HepG2 (cell line): ENCODE results near the gene ATP11A. TPM values are rescaled to one million over a fixed set of nuclear protein-coding genes. Genes with fewer than 3 reads are reported as not detected.

Source experiments
- ATAC-seq: fragments of 200-7000 bp; cut with Tn5 transposase; 3 replicates; pipeline ENCODE4 v1.9.1; 2020; ENCODE audit warnings: mild to moderate bottlenecking, moderate library complexity
- BruUV-seq: library from RNA; stranded (reverse); fragments of 400-500 nt; replicated peaks from 2 replicates; lab custom pipeline; 2021; lab: Mats Ljungman, UMichigan
- CTCF ChIA-PET: fragments of 300-600 bp; formaldehyde crosslinking; extraction: SDS; loops from one replicate; lab custom pipeline; 2021; ENCODE audit warnings: low total read pairs, inconsistent platforms, low intra/inter-chr PET ratio; lab: Yijun Ruan, JAX
- POLR2A ChIA-PET: fragments of 350-600 bp; sonication (Branson Sonifier 250); formaldehyde crosslinking; loops from one replicate; lab custom pipeline; 2020; ENCODE audit warnings: antibody characterized with exemption, inconsistent platforms; lab: Yijun Ruan, JAX
- DNase-seq: peaks from one replicate; pipeline ENCODE4 v3.0.0-alpha.2; 2015; ENCODE audit warnings: low spot score
- FAIRE-seq: peaks from 3 replicates; lab custom pipeline; 2011; peaks lifted over from hg19 to GRCh38; lab: Jason Lieb, UNC
- H2AFZ ChIP-seq: one replicate; pipeline ENCODE4 v1.6.1; 2011; ENCODE audit warnings: low read length, inconsistent platforms
- H3K27ac ChIP-seq: fragments of 300-600 bp; 3 replicates; pipeline ENCODE4 v1.8.0; 2011; ENCODE audit warnings: mixed run types, mild to moderate bottlenecking, mixed read lengths, low read length, inconsistent platforms; ENCODE audit not compliant: insufficient read depth; ENCODE audit errors: extremely low read length
- H3K27me3 ChIP-seq, 2 experiments: fragments of 200-600 bp in 1 of 2; 2 replicates in 1 of 2; 3 replicates in 1 of 2; pipeline versions ENCODE4 v1.6.0 to v1.8.0; 2011; ENCODE audit warnings: low read length in 2 of 2, mild to moderate bottlenecking in 2 of 2, moderate library complexity in 2 of 2, inconsistent platforms in 1 of 2; ENCODE audit not compliant: insufficient read depth in 2 of 2, control insufficient read depth in 1 of 2
- H3K36me3 ChIP-seq, 2 experiments: fragments of 200-600 bp in 1 of 2; replicated peaks in 1 of 2; 2 replicates in 1 of 2; 3 replicates in 1 of 2; pipeline versions ENCODE4 v1.5.1 to v1.8.0; 2011; ENCODE audit warnings: low read length in 2 of 2, inconsistent platforms in 1 of 2; ENCODE audit not compliant: insufficient read depth in 2 of 2, control insufficient read depth in 1 of 2
- H3K4me1 ChIP-seq: 2 replicates; pipeline ENCODE4 v1.5.1; 2012; ENCODE audit warnings: low read length, inconsistent platforms; ENCODE audit not compliant: insufficient read depth
- H3K4me2 ChIP-seq: 2 replicates; pipeline ENCODE4 v1.6.0; 2011; ENCODE audit warnings: low read depth, low read length, inconsistent platforms
- H3K4me3 ChIP-seq, 3 experiments: fragments of 200-600 bp in 1 of 3; sonication (generic), shearing (Covaris generic) in 1 of 3; replicated peaks in 1 of 3; 2 replicates each; pipeline ENCODE4 v1.5.1; 2011 to 2016; ENCODE audit warnings: low read length in 3 of 3, inconsistent platforms in 2 of 3, low read depth in 2 of 3, mild to moderate bottlenecking in 2 of 3, control low read depth in 1 of 3, mixed read lengths in 1 of 3; ENCODE audit not compliant: insufficient read depth in 1 of 3
- H3K79me2 ChIP-seq: one replicate; pipeline ENCODE4 v1.6.1; 2011; ENCODE audit warnings: low read length, inconsistent platforms; ENCODE audit not compliant: insufficient read depth
- H3K9ac ChIP-seq: 2 replicates; pipeline ENCODE4 v1.6.0; 2011; ENCODE audit warnings: mild to moderate bottlenecking, low read depth, low read length, inconsistent platforms; ENCODE audit not compliant: insufficient read depth
- H3K9me3 ChIP-seq: 2 replicates; pipeline ENCODE4 v1.5.1; 2012; ENCODE audit warnings: mild to moderate bottlenecking, low read length
- H4K20me1 ChIP-seq: 2 replicates; pipeline ENCODE4 v1.6.0; 2011; ENCODE audit warnings: inconsistent platforms, mild to moderate bottlenecking, low read length, moderate library complexity; ENCODE audit not compliant: insufficient read depth
- CENPT ChIP-seq: sonication (generic); formaldehyde crosslinking; IDR thresholded peaks from 2 replicates; pipeline ENCODE4 v1.8.0; 2022; ENCODE audit warnings: low read depth, mild to moderate bottlenecking, moderate library complexity, missing genetic modification reagents
- HNF4A ChIP-seq: sonication (generic); formaldehyde crosslinking; IDR thresholded peaks from 2 replicates; pipeline ENCODE4 v1.4.0; 2020; ENCODE audit warnings: missing genetic modification reagents
- KLF6 ChIP-seq: IDR thresholded peaks from 2 replicates; pipeline ENCODE4 v1.8.0; 2016; ENCODE audit warnings: missing biosample characterization, missing genetic modification reagents
- MTF1 ChIP-seq: sonication (generic); formaldehyde crosslinking; IDR thresholded peaks from 2 replicates; pipeline ENCODE4 v1.5.0; 2020; ENCODE audit warnings: missing genetic modification reagents
- MYNN ChIP-seq: sonication (generic); formaldehyde crosslinking; IDR thresholded peaks from 2 replicates; pipeline ENCODE4 v1.4.0; 2020; ENCODE audit warnings: mild to moderate bottlenecking, low read depth, missing genetic modification reagents
- PCBP2 ChIP-seq: fragments of 200-400 bp; formaldehyde crosslinking; optimal IDR thresholded peaks from 2 replicates; pipeline ENCODE3; 2018; ENCODE audit warnings: low read length, low read depth; ENCODE audit not compliant: poor library complexity, severe bottlenecking
- REL ChIP-seq: sonication (generic); formaldehyde crosslinking; conservative IDR thresholded peaks from 2 replicates; pipeline ENCODE4 v1.8.0; 2022; ENCODE audit warnings: mild to moderate bottlenecking, missing genetic modification reagents, moderate library complexity
- ZFP90 ChIP-seq: sonication (generic); formaldehyde crosslinking; IDR thresholded peaks from 2 replicates; pipeline ENCODE4 v1.8.0; 2022; ENCODE audit warnings: missing genetic modification reagents, mild to moderate bottlenecking, inconsistent platforms, borderline replicate concordance
- ZNF350 ChIP-seq: sonication (generic); formaldehyde crosslinking; IDR thresholded peaks from 2 replicates; pipeline ENCODE4 v1.4.0; 2020; ENCODE audit warnings: mild to moderate bottlenecking, low read depth, missing genetic modification reagents, borderline replicate concordance
- ZNF563 ChIP-seq: sonication (generic); formaldehyde crosslinking; IDR thresholded peaks from 2 replicates; pipeline ENCODE4 v1.8.0; 2022; ENCODE audit warnings: mild to moderate bottlenecking, moderate library complexity, missing genetic modification reagents
- ZNF605 ChIP-seq: sonication (generic); formaldehyde crosslinking; IDR thresholded peaks from 2 replicates; pipeline ENCODE4 v1.8.0; 2022; ENCODE audit warnings: mild to moderate bottlenecking, missing genetic modification reagents
- WGBS: methylation state at CpG from one replicate; pipeline ENCODE4 v1.1.6; 2017; ENCODE audit warnings: low lambda C conversion rate; 5-methylcytosine and 5-hydroxymethylcytosine counted together
- in situ Hi-C: cut with HindIII; loops from 2 replicates; pipeline ENCODE4 v1.10.0; 2017; ENCODE audit warnings: low pct_unique_long_range_greater_than_20kb; ENCODE audit not compliant: extremely low pct_ligation_motif_present
- intact Hi-C: fragments of 100-400 bp; cut with micrococcal nuclease; formaldehyde crosslinking; loops from one replicate; pipeline ENCODE4 v1.10.0; 2022; ENCODE audit not compliant: unreplicated experiment
- polyA plus RNA-seq, 8 experiments: library from polyadenylated mRNA; depleted of rRNA in 3 of 8; stranded (reverse) in 7 of 8; unstranded in 1 of 8; fragments of >200 nt; fragmentation: Illumina TruSeq in 4 of 8; extraction: Trizol in 4 of 8; gene quantifications; 2 replicates each; pipeline versions ENCODE4 v1.2.1 to v1.2.3, GENCODE V29; 2011 to 2016; ENCODE audit warnings: low read depth in 4 of 8, missing spikeins in 1 of 8, mixed read lengths in 1 of 8; ENCODE audit not compliant: insufficient read depth in 1 of 8
- total RNA-seq, 5 experiments: library from RNA; depleted of rRNA; stranded (reverse); fragments of >200 nt; fragmentation: Illumina TruSeq; extraction: Trizol; gene quantifications; 2 replicates each; pipeline ENCODE4 v1.2.3, GENCODE V29; 2016; ENCODE audit warnings: low read depth in 1 of 5
- TF ChIP-seq, protein P1 (sequence below): sonication (generic); formaldehyde crosslinking; IDR thresholded peaks from 2 replicates; pipeline ENCODE4 v1.4.0; 2020; ENCODE audit warnings: missing genetic modification reagents
- TF ChIP-seq, protein P2 (sequence below): sonication (generic); formaldehyde crosslinking; IDR thresholded peaks from 2 replicates; pipeline ENCODE4 v1.4.0; 2020; ENCODE audit warnings: missing genetic modification reagents

Gene ATP11A
- total and polyA plus RNA-seq, 2 of the 13 experiments (the other 11 are each of a cell fraction or from before 2014, with no cell fraction given): 18.4 to 20.1 TPM

DNA sequence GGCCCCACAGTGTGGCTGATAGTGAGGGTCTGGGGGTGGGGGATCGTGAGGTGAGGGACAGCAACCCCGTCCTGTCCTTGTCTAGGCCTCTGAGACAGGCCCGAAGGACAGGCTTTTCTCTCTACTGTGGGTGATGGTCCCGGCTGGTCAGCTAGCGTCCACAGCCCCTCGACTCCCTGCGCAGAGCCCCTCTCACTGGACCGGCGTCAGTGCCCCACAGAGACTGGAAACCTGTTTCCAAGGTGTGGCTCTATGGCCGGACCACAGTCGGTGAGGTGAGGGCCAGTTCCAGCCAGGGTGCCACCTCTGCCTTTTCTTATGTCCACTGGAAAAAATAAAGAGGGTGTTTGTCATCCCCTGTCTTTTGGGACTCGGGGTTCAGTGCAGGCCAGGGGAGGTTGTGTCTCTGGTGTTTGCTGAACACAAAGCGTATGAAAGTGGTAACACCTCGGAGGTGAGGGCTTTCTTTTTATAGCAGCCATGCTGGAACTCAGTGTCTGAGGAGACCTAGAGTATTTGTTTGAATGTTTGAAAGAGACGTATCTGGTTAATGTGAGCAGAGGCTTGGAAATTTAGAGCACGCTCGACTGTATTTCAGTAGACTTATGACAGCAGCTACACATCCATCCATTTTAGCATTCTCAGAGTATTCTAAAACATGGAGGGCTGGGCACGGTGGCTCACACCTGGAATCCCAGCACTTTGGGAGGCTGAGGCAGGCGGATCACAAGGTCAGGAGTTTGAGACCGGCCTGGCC, 22.8 kb downstream of the ATP11A start (continued):
- TF ChIP-seq, protein P1, sequence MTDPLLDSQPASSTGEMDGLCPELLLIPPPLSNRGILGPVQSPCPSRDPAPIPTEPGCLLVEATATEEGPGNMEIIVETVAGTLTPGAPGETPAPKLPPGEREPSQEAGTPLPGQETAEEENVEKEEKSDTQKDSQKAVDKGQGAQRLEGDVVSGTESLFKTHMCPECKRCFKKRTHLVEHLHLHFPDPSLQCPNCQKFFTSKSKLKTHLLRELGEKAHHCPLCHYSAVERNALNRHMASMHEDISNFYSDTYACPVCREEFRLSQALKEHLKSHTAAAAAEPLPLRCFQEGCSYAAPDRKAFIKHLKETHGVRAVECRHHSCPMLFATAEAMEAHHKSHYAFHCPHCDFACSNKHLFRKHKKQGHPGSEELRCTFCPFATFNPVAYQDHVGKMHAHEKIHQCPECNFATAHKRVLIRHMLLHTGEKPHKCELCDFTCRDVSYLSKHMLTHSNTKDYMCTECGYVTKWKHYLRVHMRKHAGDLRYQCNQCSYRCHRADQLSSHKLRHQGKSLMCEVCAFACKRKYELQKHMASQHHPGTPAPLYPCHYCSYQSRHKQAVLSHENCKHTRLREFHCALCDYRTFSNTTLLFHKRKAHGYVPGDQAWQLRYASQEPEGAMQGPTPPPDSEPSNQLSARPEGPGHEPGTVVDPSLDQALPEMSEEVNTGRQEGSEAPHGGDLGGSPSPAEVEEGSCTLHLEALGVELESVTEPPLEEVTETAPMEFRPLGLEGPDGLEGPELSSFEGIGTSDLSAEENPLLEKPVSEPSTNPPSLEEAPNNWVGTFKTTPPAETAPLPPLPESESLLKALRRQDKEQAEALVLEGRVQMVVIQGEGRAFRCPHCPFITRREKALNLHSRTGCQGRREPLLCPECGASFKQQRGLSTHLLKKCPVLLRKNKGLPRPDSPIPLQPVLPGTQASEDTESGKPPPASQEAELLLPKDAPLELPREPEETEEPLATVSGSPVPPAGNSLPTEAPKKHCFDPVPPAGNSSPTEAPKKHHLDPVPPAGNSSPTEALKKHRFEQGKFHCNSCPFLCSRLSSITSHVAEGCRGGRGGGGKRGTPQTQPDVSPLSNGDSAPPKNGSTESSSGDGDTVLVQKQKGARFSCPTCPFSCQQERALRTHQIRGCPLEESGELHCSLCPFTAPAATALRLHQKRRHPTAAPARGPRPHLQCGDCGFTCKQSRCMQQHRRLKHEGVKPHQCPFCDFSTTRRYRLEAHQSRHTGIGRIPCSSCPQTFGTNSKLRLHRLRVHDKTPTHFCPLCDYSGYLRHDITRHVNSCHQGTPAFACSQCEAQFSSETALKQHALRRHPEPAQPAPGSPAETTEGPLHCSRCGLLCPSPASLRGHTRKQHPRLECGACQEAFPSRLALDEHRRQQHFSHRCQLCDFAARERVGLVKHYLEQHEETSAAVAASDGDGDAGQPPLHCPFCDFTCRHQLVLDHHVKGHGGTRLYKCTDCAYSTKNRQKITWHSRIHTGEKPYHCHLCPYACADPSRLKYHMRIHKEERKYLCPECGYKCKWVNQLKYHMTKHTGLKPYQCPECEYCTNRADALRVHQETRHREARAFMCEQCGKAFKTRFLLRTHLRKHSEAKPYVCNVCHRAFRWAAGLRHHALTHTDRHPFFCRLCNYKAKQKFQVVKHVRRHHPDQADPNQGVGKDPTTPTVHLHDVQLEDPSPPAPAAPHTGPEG (CRISPR knock-in tag): no peak; the same call in 1 of the 2 replicates
- TF ChIP-seq CENPT (no peak), PCBP2 (no peak), HNF4A (CRISPR knock-in tag) (no peak)
- TF ChIP-seq, all 625 proteins: peak for 0

DNA sequence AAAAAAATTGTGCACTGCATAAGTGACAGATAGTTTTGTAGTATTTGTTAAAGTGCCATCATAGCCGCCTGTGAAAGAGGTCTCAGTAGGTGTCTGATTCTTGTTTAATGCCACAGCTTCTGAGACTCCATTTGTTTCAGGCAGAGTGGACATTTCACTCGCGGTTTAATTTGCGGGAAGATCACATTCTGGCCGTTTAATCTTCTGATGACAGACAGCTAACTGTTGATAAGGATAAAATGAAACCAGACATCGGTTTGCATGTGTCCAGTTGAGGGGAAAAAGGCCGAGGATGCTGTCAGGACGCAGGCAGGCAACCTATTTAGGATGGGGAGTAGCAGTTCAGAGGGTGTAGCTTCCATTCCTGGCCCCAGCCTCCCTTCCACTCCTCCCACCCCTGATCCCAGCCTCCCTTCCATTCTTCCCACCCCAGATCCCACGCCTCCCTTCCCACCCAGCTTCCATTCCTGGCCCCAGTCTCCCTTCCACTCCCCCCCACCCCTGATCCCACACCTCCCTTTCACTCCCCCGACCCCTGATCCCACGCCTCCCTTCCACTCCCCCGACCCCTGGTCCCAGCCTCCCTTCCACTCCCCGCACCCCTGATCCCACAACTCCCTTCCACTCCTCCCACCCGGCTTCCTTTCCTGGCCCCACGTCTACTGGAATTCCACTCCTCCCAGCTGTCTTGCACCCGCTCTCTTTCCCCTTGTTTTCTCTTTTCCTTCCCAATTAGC, 23.8 kb downstream of the ATP11A start:
- intact Hi-C loops: no loop called here
- peaks cover 73% of the 10 kb centered on the region for H3K4me1 ChIP-seq
- peak overlapping the region; percentile 62 for H3K27ac ChIP-seq
- H3K4me2 ChIP-seq: no peak overlapping the region
- DNase-seq (no peak), ATAC-seq (no peak), FAIRE-seq (no peak)
- 86% methylated on average over 16 of the region's 16 CpGs for WGBS
- ChIA-PET CTCF (no interaction called here), POLR2A (no interaction called here)
- H4K20me1 ChIP-seq: peaks cover 33% of the 10 kb centered on the region; the same call in 1 of the 2 replicates
- no TSS peak for BruUV-seq
- no peak overlapping the region for H3K9ac ChIP-seq
- H3K79me2 ChIP-seq: peaks cover 87% of the 10 kb centered on the region
- in situ Hi-C loops: no loop called here
- peaks cover 10% of the 10 kb centered on the region for H3K9me3 ChIP-seq
- no peak overlapping the region for H3K4me3 ChIP-seq
- H3K36me3 ChIP-seq: peaks cover 10 to 23% of the 10 kb centered on the region in 2 experiments; a peak in 3 of 5 replicates
- H3K27me3 ChIP-seq: no peaks in the 10 kb centered on the region
- H2AFZ ChIP-seq: no peak overlapping the region
- TF ChIP-seq MYNN (CRISPR knock-in tag) (no peak), KLF6 (no peak), REL (no peak), ZFP90 (CRISPR knock-in tag) (no peak), ZNF563 (CRISPR knock-in tag) (0 out of 2 replicates have a peak, but pooled peaks have one; percentile 25), ZNF605 (no peak), ZNF350 (CRISPR knock-in tag) (no peak), MTF1 (CRISPR knock-in tag) (no peak)
- TF ChIP-seq, protein P2, sequence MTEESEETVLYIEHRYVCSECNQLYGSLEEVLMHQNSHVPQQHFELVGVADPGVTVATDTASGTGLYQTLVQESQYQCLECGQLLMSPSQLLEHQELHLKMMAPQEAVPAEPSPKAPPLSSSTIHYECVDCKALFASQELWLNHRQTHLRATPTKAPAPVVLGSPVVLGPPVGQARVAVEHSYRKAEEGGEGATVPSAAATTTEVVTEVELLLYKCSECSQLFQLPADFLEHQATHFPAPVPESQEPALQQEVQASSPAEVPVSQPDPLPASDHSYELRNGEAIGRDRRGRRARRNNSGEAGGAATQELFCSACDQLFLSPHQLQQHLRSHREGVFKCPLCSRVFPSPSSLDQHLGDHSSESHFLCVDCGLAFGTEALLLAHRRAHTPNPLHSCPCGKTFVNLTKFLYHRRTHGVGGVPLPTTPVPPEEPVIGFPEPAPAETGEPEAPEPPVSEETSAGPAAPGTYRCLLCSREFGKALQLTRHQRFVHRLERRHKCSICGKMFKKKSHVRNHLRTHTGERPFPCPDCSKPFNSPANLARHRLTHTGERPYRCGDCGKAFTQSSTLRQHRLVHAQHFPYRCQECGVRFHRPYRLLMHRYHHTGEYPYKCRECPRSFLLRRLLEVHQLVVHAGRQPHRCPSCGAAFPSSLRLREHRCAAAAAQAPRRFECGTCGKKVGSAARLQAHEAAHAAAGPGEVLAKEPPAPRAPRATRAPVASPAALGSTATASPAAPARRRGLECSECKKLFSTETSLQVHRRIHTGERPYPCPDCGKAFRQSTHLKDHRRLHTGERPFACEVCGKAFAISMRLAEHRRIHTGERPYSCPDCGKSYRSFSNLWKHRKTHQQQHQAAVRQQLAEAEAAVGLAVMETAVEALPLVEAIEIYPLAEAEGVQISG (CRISPR knock-in tag): no peak
